Fibroblast of skin of left biceps (primary cell): ENCODE data around the gene DGKZ.

Experiments used
- DNase-seq, 2 experiments: peaks; one replicate each; pipeline ENCODE4 v3.0.0-alpha.2; 2013; ENCODE audit warnings: low read depth in 2 of 2

The DGKZ gene

GRCh38 chr11:46381048-46381818, 34.0 kb downstream of the DGKZ start, which contains the start of gene MDK:
MDK (plus strand) TSS chr11:46381669; CDS start chr11:46382058, 389 bp downstream.
- DNase-seq: no peak

- no peak for DNase-seq
Observed at GRCh38 chr11:46381819-46382645, 34.8 kb downstream of the DGKZ start.

- DNase-seq: no peak
Observed at GRCh38 chr11:46382646-46383403, 35.6 kb downstream of the DGKZ start.

GRCh38 chr11:46383404-46383758, 36.1 kb downstream of the DGKZ start:
- no peak for DNase-seq

- no peak for DNase-seq
Observed at GRCh38 chr11:46383974-46384701, 36.9 kb downstream of the DGKZ start.

GRCh38 chr11:46385169-46386004, 38.1 kb downstream of the DGKZ start:
- no peak for DNase-seq

- DNase-seq: no peak
Observed at GRCh38 chr11:46386005-46386578, 38.8 kb downstream of the DGKZ start.

GRCh38 chr11:46386674-46387073, 39.4 kb downstream of the DGKZ start:
- DNase-seq: no peak

GRCh38 chr11:46387456-46387855, 40.2 kb downstream of the DGKZ start:
- DNase-seq: no peak

- no peak for DNase-seq
Observed at GRCh38 chr11:46387919-46388618, 40.8 kb downstream of the DGKZ start.

- DNase-seq: no peak
Observed at GRCh38 chr11:46388619-46389449, 41.6 kb downstream of the DGKZ start.

- DNase-seq: no peak
Observed at GRCh38 chr11:46389450-46390330, 42.4 kb downstream of the DGKZ start.

GRCh38 chr11:46390331-46391171, 43.3 kb downstream of the DGKZ start:
- DNase-seq: no peak

- no peak for DNase-seq
Observed at GRCh38 chr11:46391186-46391577, 43.9 kb downstream of the DGKZ start.

GRCh38 chr11:46391578-46392420, 44.5 kb downstream of the DGKZ start, which contains the start of gene CHRM4:
CHRM4 (minus strand) TSS chr11:46391776; CDS start chr11:46386557, 5,219 bp downstream.
- no peak for DNase-seq
